NCI-H2081 treated with DMSO at 0.1 percent for 48 hours (cell line): ENCODE data around the gene CCDC85B.

Experiments used
- DNase-seq: peaks from one replicate; lab custom pipeline; 2025; lab: John Stamatoyannopoulos, UW

CCDC85B gene

DNA sequence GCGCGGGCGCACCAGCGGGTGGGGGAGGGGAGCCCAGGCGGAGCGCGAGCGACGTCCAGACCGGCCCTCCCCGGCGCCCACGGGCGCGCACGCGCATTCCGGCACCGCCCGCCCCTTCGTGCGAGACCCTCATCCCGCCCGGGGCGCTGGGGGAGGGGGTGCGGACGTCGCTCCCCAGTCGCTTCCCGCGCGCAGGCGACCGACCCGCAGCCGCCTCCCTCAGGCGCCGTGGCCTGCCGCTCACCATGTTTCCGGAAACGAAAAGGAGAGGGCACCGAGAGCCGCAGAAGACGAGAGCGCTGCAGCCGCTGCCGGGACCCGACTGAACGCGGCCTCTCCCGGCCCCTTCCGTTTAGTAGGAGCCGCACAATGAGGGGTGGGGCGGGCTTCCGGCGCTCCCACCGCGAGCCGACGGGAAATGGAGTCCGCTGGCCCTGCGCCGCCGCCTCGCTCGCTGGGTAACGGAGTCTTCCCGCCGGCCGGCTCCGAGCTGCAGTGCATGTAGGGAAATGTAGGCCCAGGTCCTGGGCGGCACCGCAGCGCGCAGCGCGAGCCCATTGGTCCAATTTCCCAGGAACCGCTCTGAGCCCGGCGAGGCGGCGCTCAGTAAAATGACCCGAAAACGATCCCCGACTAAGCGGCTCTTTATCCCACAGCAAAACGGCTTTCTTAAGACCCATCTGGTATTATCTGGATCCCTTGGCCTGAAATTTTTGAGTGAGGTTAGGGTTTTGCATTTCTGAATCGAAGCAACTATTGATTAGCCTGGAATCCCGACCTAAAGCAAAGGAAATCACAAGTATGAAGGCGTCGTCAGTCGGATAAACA is 32.4 kb upstream of the CCDC85B start, which contains the start of gene CFL1:
TSS of gene CFL1 (minus strand) at position 328 of the 828 bp plus-strand sequence. CDS start at position 247, 81 bp downstream.
- DNase-seq = peak; percentile 89

DNA sequence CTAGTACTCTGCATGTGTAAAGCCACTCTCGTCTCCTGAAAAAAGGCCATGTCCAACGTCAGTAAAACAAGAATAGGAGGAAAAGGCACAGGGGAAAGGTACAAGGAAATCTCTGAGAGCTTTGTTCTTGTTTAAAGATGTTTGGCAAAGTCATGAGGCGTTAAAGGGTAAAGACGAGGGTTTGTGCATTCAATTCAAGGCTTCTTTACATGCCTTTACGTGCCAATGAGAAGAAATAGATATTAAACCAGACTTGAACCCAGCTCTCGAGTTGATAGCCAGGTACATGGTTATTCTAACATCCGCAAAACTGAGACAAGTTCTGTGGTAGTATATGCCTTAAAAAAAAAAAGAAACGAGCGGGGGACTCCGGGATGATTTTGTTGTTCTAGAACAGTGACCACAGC is 31.8 kb upstream of the CCDC85B start:
- no peak for DNase-seq

GRCh38 chr11:65859095-65859811 is 31.2 kb upstream of the CCDC85B start:
- peak; percentile 85 for DNase-seq

GRCh38 chr11:65859812-65860277 is 30.6 kb upstream of the CCDC85B start:
- DNase-seq = no peak

DNA sequence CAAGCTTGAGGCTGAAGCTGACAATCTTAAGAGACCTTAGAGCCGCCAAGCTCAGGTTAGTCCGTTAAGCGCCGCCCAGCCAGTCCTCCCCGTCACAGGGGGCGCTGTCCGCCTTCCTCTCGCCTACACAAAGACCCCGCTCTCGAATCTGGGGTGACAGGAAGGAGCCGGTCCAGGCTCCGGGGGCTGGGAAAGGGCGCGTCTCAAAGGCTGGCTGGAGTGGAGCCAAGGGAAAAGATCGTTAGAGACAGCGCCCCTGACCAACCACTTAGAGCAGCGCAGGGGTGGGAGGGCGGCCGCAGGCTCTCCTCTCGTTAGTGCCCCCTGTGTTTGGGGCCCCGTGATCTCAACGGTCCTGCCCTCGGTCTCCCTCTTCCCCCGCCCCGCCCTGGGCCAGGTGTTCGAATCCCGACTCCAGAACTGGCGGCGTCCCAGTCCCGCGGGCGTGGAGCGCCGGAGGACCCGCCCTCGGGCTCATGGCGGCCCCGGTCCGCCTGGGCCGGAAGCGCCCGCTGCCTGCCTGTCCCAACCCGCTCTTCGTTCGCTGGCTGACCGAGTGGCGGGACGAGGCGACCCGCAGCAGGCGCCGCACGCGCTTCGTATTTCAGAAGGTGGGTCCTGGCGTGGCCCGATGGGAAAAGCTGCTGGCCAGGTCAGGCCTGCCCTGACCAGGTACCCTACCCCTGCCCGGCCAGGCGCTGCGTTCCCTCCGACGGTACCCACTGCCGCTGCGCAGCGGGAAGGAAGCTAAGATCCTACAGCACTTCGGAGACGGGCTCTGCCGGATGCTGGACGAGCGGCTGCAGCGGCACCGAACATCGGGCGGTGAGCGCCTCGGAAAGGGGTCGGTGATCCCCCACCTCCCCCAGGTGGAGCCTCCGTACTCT is 30.0 kb upstream of the CCDC85B start, which contains the start of gene MUS81:
TSS of gene MUS81 (plus strand) at position 156 of the 887 bp plus-strand sequence. CDS start at position 477, 321 bp downstream.
- DNase-seq = peak; percentile 60

DNA sequence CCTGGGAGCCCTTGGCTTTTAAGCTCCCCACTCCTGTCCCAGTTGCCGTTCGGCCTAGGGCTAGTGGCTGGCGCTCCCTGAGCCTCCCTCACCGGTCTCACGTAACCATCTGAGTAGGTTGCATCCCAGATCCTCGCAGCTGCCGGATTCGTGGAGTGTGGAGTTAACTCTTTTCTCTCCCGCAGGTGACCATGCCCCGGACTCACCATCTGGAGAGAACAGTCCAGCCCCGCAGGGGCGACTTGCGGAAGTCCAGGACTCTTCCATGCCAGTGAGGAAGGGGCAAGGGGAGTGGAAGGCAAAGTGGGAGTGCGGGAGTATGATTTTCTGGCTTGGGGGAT is 29.3 kb upstream of the CCDC85B start:
- no peak for DNase-seq

DNA sequence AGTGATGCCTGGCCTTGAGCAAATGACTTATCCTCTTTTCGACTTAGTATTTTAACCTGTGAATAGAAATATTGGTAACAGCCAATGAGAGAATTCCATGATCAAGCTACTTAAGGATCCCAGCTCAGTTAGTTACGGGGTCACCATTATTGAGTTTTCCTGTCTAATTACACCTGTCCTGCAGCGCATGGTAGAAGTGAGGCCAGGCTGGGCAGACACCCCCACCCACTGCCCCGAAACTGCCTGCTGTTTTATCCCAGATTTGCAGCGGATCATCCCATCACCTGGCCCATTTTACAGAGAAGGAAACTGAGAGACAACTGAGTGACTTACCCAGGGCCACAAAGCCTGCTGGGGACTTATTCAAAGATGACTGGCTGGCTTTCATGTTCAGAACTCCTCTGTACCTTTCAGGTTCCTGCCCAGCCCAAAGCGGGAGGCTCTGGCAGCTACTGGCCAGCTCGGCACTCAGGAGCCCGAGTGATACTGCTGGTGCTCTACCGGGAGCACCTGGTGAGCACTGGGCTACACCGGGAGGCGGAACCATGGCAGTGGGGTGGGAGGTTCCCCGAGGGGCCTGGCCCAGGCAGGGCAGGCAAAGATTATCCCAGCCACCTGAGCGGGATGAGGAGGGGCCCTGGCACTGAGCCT is 28.8 kb upstream of the CCDC85B start:
- DNase-seq = no peak

GRCh38 chr11:65862191-65862735 is 28.2 kb upstream of the CCDC85B start:
- DNase-seq = no peak

DNA sequence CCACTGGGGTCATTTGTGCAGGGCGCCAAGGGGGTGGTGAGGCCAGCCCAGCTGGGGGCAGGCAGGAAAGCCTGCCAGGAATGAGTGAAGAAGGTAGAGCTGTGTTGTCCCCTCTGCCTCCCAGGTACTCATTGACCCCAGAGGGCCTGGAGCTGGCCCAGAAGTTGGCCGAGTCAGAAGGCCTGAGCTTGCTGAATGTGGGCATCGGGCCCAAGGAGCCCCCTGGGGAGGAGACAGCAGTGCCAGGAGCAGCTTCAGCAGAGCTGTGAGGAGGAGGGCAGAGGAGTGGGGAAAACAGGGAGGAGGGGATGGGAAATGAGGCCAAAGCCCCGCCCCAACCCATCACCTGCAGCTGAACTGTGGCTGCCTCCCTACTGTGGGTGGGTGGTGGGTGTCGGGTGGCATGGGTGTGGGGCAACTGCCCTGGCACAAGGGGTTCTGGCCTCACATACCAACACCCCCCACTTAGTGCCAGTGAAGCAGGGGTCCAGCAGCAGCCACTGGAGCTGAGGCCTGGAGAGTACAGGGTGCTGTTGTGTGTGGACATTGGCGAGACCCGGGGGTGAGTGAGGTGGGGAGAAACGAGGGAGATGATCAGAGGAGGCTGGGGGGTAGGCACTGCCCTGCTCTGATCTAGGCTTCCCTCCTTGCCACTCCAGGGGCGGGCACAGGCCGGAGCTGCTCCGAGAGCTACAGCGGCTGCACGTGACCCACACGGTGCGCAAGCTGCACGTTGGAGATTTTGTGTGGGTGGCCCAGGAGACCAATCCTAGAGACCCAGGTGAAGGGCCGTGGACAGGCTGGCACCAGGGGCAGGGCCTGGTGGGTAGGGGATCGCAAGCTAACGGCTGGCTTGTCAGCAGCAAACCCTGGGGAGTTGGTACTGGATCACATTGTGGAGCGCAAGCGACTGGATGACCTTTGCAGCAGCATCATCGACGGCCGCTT is 27.3 kb upstream of the CCDC85B start:
- no peak for DNase-seq

DNA sequence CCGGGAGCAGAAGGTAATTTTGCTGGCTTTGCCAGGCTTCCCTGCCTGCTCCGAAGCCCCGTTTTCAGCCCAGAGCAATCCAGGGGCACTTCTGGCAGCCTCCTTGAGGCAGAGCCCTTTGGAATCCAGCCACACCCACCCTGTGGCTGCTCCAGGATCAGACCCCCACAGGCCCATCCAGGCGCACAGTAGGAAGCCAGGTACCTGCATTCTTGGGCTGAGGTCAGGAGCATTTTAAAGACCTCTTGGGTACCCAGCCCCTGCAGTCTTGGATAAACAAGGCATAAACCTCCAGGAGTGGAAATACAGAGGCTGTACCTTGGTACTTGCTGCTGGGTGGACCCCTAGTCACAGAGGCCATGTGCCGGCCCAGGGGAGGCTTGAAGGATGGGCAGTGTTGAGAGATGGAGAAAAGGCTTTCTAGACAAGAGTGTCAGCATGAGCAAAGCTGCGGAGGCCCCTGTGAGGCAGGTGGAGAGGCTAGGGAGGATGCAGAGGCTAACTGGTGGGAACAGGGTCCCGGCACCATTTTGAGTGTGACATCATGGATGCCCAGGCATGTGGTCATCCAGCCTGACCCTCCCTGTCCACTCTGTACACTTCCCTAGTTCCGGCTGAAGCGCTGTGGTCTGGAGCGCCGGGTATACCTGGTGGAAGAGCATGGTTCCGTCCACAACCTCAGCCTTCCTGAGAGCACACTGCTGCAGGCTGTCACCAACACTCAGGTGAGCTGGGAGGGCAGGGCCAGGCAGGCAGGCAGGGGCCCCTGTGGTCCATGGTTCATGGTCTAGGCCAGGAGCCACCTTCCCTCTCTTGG is 26.4 kb upstream of the CCDC85B start:
- DNase-seq = no peak

- no peak for DNase-seq
Observed at GRCh38 chr11:65864706-65865471, 25.6 kb upstream of the CCDC85B start.

GRCh38 chr11:65865550-65866172 is 24.8 kb upstream of the CCDC85B start:
- DNase-seq = no peak

- no peak for DNase-seq
Observed at GRCh38 chr11:65866509-65867283, 23.8 kb upstream of the CCDC85B start.

DNA sequence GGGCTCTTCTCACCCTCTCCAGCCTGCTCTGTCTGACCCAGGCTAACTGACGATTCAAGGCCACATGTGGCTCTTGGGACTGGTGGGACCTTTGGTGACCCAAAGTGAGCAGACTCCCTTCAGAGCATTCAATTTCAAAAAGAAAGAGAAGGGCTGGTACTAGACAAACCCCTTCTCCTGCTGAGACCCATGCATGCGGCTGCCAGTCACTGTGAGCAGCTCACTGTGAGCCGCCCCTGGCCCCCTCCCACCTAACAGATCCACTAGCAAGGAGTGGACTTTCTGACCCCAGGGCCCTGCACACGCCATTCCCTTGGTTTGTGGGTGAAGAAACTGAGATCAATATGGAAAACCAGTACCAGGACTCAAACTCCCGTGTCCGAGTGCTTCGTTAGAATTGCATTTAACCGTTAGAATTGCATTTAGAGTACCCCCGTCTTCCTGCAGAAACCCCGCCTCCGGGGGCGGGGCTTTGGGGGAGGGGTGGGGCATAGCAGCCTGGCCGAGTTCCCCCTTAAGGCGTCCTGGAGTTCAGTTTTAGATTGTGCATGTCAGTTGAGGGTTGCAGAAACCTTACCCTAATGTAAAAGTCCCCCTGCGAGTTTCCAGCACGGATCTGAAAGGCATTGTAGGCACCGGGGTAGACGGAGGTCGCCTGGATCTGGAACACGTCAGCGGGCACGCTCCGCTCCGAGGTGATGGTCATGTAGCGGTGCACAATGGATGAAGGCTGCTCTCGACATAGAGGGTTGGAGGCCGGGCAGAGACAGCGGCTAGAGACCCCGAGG is 23.0 kb upstream of the CCDC85B start:
- DNase-seq = no peak

- DNase-seq = no peak
Observed at GRCh38 chr11:65868076-65868667, 22.3 kb upstream of the CCDC85B start.

- no peak for DNase-seq
Observed at GRCh38 chr11:65868907-65869306, 21.6 kb upstream of the CCDC85B start.
